ENCODE data around the gene IGF1.
A peak's percentile ranks its signal among the peaks of the same experiment; 100 is the strongest.

Gene IGF1

DNA sequence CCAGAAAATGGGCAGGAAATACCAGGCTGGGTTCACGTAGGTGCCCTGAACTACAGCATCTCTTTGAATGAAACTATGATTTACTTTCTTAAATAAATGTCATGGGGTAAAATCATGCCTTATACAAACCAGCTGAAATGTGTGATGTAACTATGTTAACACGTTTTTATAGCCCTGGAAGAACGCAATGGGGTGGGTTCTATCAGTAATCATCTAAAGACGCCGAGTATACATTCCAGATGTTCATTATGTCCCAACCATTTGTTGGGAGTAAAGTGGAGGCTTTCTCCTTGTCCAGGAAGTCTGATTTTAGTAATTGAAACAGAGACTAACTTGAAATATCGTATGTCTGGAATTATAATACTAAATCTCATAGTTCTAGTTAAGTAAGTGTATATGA, 16.2 kb upstream of the IGF1 start:
- DNase-seq (ENCODE audit: low read depth) = no peak

DNA sequence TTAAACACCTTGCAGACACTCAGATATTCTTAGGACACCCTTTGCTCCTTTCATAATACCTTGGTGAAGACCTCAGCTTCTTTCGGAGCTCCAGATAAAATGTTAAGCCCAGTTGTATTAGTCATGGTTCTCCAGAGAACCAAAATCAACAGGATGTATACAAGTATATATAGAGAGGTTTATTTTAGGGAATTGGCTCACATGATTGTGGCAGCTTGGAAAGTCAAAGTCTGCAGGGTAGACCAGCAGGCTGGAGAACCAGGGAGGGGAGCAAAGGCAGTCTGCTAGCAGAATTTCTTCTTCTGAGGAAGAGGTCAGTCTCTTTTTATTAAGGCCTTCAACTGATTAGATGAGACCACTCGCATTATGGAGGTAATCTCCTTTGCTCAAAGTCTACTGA, 6.9 kb upstream of the IGF1 start:
- no peak for DNase-seq (ENCODE audit: low read depth)

DNA sequence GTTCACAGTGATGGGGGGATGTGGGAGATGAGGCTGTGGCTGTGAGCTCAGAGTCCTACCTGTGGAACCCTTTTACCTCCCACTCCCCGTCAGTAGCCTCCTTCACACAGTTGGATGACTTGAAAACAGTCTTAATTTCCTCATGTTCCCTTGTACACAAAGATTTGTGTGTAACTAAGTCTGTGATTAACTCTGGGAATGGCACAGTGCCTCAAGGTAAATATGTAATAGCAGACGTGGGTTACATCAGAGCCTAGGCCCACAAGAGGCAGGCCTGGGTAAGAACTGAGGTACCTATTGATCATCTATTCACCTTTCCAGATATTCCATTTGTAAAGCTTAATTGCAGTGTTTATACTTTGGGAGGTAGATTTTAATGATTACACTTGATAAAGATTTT, 5.8 kb upstream of the IGF1 start:
- DNase-seq (ENCODE audit: low read depth) = no peak

DNA sequence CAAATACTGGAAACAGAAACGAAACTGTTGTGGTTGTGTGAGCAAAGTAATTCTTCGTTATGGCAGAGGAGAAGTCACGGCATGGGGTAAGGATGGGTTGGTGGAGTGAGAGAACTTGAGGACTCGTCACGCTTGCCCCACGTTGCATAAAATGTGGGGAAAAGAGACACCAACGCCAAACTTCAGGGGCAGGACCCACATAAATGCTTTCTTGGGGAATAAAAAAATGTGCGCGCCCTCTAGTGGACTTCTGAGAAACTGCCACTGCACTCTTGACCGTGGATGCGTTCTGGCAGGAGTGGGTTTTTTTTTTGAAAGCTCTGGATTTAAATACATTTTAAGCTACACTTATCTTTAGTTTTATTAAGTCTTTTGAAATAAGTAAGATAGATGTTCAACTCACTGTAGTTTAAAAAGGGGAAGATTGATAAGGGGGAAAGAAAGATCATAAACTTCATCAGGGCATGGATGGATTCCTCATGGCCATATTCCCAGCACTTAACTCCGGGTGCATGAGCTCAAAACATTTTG, 4.1 kb upstream of the IGF1 start:
- DNase-seq (ENCODE audit: low read depth) = peak; percentile 26

DNA sequence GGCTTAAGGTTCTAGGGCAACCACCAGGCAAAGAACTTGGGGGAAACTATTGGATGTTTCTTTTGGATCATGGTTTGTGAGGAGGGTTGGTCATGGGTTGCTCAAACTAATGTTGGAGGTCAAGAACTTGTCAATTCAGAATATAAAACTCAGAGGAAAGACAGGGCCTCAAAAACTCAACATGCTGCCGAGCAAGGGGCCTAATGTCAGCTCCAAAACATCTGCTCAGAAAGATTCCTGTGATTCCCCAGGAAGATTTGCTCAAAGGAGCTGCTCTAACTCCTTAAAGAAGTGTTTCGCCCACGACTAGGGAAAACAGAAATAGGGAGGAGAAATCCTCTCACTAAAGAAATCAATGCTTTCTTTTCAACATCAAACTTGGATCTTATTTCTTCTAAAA, 3.7 kb upstream of the IGF1 start:
- no peak for DNase-seq (ENCODE audit: low read depth)

DNA sequence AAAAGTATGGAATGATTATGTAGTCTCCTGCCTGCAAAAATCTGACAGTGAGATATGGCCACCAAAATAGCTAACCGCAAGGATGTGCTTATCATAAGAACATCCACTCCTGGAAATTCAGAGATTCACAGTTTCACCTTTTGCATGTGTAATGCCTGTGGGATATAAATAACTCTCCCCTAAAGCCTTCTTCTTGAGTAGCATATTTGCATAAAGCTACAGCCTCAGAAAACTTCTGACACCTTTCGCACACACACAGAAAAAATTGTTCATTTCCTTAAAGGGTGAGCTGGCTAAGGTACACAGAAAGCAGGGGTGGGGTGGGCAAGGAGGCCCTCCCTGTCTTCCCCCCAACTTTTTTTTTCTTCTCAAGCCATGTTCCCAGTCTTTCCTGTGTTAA, 3.1 kb upstream of the IGF1 start:
- no peak for DNase-seq (ENCODE audit: low read depth)

DNA sequence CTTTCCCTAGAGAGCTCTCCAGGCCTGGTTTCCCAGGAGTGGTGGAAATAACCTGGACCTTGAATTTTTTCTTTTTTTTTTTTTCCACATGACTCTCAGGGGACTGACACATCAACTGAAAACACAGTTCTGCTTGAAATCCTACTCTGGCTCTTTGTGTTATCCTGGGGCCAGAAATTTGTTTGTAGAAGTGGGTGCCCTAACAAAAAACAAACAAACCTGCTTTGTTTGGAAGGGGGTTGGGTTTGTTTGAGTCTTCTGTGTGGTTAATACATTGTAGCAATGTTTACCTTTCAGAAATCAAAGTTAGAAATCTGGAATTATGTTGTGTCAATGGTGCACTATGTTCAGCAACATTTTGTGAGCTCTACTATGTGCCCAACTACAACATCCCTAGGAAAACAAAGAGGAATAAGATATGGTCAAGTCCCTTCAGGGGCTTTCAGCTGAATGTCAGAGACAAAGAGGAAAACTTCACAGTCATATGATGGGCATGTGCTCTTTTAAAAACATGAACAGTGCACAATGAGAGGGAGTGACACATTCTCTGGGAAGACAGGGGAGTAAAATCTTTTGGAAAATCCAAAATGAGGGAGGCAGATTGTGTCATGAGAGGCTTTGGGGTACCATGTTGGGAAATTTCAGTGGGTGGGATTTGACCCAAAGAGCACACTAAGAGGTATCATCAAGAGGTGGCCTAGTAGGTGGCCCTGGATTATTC, 1.5 kb upstream of the IGF1 start:
- no peak for DNase-seq (ENCODE audit: low read depth)

DNA sequence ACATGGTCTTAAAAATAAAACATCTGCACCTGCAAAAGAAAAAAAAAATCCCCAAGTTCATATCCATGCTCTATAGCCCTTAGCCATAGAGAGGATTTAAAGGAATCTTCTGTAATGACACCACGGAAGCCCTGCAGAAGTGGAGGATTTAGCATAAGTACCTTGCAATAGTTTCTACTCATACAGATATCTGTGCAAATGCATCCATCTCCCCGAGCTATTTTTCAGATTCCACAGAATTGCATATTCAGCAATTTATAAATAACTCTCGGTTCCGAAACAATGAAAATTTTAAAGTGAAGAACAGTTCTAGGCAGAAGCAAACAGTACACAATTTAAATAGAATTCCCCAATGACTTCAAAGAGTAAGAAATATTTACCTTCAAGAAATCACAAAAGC, 424 bp downstream of the IGF1 start:
- no peak for DNase-seq (ENCODE audit: low read depth)

DNA sequence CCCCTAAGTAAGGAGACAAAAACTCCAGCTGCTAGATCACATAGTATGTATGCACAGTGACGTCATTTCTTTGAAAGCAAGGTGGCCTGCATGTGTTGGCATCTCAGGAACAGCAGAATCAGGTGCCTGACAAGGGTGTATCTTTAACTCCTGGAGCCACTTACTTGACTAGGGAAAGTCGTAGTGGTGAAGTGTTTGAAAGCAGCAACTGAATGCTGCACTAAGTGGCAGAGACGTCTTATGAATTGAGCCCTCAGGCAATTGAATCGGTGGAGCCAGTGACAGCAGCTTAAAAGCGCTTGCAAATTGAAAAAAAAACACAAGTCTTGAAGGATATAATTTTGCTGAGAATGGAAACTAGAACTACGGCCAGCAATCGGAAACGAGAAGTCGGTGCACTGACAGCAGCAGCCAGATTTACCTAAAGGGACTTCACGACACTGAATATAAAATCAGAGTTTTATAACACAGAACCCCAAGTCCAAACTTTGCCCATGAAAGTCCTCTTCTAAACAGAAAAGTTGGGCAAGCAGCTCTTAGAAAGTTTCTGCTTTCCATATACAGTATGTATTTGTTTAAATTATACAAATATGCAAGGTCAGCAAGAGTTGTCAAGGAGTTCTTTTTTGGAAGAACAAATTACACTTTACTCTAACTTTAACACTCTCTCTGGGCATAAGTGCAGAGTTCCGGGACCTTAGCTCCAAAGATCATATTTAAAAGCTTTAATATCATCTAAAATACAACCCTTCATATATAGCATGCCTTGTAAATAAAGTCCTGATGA, 1.1 kb downstream of the IGF1 start:
- DNase-seq (ENCODE audit: low read depth) = no peak

DNA sequence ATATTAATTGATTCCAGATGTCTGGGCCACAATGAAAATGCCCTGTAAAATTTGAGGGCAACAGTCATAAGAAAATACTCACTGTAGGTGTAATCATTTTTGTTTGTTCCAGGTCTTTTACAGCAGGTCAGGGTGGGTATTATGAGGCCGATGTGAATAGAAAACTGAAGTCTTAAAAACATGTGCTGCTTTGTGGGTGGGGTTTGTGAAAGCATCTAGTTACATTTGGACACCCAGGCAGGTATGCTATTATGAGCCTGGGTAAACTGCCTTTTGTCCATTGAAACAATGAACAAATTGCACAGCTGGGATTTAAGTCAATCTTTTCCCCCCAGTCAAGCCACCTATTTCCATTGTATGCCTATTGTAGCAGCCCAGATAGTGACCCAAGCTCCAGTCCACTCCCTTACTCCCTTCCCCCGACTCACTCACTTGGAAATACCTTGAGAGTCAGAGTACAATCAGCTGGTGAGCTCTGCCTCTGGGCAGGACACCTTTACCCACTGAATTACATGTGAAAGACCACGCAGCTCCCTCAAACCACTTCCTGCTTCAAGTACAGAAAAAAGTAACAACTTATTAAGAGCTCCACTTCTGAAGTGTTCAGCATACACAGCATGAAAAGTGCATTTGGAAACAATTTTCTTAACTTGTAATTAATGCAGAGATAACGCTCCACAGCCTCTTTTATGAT, 1.8 kb downstream of the IGF1 start:
- DNase-seq (ENCODE audit: low read depth) = no peak

DNA sequence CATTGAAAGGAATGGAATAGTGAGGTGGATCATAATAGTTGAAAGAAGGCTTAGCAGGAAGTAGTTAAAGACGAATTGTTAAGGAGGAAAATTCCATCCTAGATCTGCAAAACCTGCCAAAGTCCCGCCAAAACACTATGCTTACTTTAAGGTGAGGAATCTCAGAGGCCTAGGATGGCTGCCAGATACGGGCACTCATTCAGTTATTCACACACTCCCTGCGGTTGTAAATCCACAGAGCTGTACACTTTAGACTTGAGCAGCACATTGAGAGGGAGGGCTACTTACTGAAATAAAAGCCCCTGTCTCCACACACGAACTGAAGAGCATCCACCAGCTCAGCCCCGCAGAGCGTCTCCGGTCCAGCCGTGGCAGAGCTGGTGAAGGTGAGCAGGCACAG, 5.0 kb downstream of the IGF1 start:
- DNase-seq (ENCODE audit: low read depth) = no peak

DNA sequence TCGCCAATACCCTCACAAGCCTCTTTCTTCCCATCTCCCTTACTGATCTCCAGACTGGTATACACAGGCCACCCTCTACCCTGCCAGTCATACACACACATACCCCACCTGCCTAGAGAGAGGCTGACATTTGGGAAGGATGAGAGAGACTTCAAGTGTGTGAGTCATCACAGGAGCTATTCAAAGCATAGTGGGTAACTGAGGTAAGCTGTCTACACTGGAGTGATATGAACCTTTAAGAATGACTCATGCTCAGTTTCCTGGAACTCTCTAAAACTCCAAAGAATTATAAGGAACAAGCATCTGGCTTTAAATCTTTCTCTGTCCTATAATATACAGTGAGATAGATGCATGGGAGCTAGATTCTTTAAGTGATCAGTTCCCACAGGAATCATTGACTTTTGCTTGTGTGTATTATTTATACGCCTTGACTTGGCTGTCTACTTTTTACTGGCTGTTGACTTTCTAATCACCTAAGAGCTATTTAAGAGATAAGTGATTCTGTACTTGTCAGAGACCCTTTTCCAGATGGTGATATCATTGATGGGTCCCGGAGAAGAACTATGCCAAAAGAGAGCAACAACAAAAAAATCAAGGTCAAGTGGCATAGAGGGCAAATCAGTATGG, 5.8 kb downstream of the IGF1 start:
- no peak for DNase-seq (ENCODE audit: low read depth)

DNA sequence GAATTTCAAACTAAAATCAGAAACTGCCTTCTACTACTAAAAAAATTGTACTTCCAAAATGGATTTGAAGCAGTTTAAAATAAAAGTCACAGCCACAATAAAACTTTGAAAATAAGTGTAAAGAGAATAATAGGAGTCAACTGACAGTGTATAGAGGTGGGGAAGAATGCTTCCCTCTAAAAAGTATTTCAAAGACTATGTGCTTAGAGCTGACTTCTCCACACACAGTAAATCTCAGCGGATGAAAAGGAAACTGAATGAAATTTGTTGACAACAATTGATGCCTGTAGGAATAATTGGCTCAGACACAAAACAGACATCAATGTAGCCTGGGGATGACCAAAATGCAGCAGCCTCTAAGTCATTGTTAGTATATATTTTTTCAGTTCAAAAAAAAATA, 7.9 kb downstream of the IGF1 start:
- no peak for DNase-seq (ENCODE audit: low read depth)

DNA sequence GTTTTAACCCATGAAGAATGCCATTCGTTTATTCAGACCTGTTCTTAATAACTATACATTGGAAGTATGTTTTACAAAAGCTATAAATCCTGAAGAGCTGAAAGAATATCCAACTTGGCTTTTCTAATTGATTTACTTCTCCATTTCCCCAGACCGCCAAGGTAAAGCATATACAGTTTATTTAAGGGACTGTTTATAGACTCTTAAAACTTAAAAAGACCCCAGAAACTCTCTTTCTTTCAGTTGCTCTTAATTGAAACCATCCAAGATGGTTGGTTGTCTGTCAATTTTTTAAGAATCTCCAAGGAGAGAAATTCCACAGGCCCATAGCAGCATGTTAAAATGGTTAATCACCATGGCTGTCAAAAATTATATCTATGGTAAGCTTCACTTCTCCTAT, 8.8 kb downstream of the IGF1 start:
- DNase-seq (ENCODE audit: low read depth) = no peak

DNA sequence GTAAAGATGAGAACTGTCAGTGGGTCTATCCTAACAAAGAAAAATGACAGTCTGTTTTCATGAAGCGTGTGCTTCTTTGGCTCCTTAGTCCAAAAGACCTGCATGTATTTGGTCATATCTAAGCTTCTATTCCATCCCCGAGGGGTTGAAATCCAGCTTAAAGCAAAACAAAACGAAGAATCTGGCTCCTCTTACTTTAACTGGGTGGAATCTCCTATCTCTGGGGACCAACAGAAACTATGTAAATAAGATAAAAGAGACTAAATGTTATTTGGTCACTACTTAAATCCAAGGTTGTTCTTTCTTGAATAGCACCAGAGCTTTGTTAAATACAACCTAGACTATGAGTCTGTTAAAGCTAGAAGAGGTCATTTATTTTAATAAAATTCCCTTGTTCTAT, 9.4 kb downstream of the IGF1 start:
- no peak for DNase-seq (ENCODE audit: low read depth)

DNA sequence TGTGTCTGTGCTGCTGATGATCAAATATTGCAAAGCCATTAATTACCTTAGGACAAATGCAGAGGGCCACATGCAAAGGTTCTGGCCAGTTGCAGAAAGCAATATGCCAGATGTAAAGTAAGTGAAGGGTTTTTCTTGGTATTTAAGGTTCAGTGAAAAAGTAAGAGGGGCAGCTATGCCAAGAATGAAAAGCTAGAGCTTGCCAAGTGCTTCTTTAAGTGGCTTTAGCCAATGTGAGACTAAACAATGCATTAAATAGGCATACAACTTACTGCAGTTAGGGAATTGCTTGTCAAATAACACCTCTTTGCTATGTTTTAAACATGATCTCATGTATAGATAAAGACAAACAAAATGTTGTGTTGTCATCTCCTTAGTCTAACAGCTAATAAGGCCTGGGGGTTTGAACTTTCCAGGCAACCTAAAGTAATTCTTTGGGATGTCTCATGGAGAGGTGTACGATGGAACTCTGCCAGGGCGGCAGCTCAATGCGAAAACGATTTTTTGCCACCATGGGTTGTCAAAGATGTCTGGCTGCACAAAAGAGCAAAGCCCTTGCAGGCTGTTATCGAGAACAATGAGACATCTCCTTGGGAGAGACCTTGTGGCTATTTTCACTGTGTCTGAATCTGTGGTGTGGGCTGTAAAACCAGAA, 12.0 kb downstream of the IGF1 start:
- DNase-seq (ENCODE audit: low read depth) = no peak

DNA sequence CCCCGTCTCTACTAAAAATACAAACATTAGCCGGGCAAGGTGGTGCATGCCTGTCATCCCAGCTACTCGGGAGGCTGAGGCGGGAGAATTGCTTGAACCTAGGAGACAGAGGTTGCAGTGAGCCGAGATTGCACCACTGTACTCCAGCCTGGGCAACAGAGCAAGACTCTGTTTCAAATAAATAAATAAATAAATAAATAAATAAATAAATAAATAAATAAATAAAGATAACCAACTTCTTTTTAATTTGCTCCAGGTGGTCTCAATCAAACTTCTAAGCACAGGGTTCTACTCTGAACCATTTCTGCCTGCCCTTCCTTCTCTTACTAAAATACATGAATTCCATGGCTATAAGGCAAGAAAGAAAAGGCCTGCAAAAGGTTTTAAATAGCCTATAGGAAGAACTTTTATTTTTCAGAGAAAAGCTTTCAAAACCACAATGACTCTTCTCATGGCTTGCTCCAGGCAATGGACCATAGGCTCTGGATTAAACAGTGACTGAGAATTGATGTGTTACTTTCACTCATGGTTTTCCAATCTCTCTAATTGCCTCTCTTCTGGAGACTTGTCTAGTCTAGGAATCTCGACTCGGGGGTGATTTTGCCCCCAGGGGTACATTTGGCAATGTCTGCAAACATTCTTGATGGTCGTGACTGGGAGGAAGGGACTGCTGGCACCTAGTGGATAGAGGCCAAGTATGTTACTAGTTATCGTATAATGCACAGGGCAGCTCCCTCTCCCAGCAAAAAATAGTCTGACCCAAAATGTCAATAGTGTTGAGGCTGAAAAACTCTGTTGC, 14.4 kb downstream of the IGF1 start:
- no peak for DNase-seq (ENCODE audit: low read depth)

DNA sequence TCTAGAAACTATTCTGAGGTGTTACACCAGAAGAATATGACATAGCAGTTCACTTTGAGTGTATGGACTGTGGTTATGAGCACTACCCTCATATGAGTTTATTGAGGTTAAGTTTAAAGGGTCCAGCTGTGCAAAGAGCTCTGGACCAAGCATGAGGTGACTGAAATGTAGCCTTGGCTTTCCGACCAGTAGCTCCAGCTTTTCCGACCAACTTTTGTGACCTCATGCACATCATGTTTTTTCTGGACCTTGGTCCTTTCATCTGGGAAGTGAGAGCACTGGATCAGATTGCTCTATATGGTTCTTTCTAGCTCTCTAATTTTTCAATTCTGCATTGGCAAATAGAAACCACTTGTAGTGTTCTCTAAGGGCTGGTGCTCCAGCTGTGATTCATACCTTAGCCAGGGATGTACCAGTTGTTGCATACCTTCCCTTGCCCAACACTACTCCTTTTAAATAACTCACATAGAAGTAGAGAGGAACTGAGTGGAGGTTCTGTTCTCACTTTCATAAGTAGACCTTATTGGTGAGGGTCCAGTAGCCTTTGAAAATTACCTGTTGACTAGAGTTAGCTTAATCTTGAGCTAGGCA, 16.6 kb downstream of the IGF1 start:
- no peak for DNase-seq (ENCODE audit: low read depth)

DNA sequence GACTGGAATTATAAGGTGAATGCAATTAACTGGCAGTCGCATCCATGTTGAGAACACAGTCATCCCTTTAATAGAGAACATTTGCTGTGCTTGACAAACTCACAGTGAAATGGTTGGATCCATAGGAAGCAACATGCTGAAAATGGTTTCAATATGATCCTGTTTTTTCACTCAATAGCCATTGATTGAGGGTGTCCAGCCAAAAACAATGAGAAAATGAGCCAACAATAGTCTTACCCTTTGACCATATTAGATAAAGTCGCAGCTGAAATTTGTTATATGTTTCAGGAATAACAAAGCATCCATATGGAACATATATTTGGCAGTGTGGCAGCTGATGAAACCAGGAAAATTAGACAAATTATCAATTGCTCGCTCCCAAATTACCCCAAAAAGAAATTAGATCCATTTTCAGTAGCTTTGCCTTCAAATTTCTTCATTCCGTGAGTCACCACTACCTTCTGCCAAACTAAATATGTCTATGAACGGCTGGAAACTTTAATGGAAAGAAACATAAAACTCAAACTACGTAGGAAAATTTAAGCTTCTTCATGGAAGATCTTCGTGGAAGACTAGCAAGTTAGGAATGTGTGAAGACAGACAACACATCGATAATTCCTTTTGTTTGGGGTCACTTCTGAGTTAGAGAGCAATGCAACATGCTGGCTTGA, 17.4 kb downstream of the IGF1 start:
- no peak for DNase-seq (ENCODE audit: low read depth)

DNA sequence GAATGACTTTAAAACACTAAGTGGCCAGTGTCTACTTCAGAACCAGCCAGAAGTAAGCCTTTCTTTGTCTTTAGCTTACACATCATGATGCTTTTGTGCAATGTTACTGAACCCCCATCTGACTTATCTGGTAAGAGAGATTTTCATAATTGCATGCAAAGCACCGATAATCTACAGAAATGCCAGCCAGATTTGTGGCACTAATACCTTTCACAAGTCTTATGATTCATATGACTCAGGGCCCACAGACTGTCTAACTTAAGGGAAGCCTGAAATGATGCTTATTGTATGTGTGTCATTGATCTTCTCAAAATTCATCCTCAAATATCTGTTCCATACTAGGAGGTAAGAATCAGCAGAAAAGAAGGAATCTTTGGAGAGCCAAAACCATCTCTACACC, 18.0 kb downstream of the IGF1 start:
- no peak for DNase-seq (ENCODE audit: low read depth)

Measured in stimulated activated CD8-positive, alpha-beta memory T cell treated with anti-CD3 and anti-CD28 coated beads, Interleukin-7, amount 100 ng/mL, for 24 hours (primary cell).